Cardiac fibroblast (primary cell): ENCODE results near the gene MRPL55.

Experiments
- DNase-seq, 2 donors: peaks; one replicate each; pipeline versions ENCODE4 v3.0.0 to v3.0.0-alpha.2; 2010; ENCODE audit warnings: low read depth in 2 of 2
- H3K4me3 ChIP-seq, 2 donors: replicated peaks in 1 of 2; 1 replicate in 1 of 2; 2 replicates in 1 of 2; pipeline ENCODE4 v1.5.1; 2011; ENCODE audit warnings: low read depth in 2 of 2, low read length in 2 of 2, mild to moderate bottlenecking in 2 of 2, moderate library complexity in 1 of 2
- TF ChIP-seq, protein P1 (sequence below): IDR thresholded peaks from one replicate; pipeline ENCODE4 v1.5.1; 2011; ENCODE audit warnings: low read depth, mild to moderate bottlenecking, low read length, inconsistent platforms

The MRPL55 gene

DNA sequence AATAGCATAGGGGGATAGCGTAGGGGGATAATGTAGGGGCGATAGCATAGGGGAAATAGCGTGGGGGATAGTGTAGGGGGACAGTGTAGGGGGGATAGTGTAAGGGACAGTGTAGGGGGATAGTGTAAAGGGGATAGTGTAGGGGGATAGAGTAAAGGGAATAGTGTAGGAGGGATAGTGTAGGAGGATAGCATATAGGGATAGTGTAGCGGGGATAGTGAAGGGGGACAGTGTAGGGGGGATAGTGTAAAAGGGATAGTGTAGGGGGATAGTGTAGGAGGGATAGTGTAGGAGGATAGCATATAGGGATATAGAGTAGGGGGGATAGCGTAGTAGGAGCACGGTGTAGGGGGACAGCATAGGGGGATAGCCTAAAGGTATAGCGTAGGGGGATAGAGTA is 40.7 kb downstream of the MRPL55 start:
- no peak for DNase-seq
- H3K4me3 ChIP-seq, result no peak overlapping the region
- TF ChIP-seq, protein P1, sequence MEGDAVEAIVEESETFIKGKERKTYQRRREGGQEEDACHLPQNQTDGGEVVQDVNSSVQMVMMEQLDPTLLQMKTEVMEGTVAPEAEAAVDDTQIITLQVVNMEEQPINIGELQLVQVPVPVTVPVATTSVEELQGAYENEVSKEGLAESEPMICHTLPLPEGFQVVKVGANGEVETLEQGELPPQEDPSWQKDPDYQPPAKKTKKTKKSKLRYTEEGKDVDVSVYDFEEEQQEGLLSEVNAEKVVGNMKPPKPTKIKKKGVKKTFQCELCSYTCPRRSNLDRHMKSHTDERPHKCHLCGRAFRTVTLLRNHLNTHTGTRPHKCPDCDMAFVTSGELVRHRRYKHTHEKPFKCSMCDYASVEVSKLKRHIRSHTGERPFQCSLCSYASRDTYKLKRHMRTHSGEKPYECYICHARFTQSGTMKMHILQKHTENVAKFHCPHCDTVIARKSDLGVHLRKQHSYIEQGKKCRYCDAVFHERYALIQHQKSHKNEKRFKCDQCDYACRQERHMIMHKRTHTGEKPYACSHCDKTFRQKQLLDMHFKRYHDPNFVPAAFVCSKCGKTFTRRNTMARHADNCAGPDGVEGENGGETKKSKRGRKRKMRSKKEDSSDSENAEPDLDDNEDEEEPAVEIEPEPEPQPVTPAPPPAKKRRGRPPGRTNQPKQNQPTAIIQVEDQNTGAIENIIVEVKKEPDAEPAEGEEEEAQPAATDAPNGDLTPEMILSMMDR, result no peak

DNA sequence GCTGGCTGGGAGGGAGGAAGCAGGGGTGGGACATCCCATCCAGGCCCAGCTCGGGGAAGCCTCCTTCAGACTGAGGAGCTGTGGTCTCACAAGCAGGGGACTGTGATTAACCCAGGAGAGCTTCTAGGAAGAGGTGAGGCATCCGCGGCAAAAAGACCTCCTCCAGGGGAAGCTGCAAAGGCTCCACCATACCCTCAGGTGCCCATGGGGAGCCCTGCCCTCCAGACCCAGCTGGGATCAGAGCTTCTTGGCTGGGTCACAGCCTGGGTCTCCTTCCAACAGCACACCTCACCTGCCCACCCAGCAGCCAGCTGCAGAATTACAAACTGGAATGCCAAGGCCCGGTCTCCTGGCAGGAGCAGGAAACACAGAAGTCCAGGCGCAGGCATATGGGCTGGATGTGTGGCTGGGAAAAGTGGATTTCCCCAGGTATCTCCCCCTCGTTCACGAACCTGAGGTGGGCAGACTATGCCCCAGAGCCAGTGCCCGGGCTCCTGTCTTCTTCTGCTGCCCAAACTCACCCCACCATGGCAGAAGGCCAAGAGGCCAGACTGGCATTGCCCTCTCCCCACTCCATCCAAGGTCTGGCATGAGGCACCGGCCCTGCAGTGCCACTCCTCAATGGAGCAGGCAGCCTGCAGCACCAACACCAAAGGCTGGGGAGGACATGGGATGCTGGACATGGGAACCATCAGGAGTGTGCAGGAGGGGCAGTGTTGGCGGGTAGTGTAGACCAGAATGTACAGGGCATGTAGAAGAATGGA is 42.0 kb downstream of the MRPL55 start:
- TF ChIP-seq, protein P1, result no peak
- no peak for DNase-seq
- H3K4me3 ChIP-seq, result no peak overlapping the region

DNA sequence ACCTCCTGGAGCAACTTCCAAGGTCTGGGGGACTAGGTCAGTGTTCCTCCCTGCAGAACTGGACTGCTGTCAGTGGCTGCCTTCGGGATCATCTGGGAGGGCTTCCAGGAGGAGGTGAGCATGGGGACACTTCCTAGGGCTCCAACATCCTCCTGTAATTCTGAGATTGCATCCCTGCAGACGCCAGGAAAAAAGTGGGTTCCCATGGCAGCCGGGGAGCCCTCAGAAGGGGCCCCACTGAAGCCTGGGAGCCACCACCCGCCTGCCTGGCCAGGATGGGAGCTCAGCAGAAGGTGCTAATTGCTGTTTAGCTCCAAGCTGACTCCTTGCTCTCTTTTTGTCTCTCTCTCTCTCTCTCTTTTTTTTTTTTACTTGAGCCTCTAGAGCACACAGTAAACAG is 42.7 kb downstream of the MRPL55 start:
- TF ChIP-seq, protein P1, result no peak
- H3K4me3 ChIP-seq, result no peak overlapping the region
- no peak for DNase-seq

DNA sequence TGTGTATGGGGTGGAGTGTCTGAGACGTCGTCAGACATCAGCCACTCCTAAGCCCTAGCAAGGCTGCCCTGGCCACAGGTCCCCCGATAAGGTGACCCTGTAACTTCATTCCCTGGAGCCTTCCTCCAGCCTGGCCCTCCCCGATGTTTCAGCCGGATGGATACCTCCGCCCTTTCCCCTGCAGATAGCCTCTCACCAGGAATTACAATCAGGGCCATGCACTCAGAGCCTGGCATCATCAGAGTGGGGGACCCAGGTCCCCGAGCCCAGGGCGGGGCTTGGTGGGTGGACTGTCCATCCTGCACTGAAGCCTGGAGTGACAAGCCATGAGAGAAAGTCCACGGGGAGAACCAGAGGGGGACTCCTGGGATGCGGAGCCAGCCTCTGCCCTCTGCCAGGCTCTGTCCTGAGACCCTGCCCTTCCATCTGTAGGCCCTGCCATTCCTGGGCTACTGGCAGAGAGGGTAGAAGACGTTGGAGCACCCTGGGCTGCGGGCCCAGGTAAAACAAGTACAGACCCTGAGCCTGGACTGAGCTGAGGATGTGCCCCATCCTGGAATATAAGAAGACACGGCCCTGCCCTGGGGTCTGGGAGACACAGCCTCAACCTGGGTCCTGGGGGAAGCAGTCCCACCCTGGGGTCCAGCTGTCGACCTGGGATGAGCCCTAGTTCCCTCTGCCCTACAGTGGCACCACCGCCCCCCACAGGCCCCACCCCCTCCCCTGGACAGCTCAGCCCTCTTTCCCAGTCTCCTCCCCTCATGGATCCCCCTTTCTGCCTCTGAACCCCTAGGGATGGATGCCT is 43.4 kb downstream of the MRPL55 start:
- DNase-seq, result no peak
- TF ChIP-seq, protein P1, result no peak
- no peak overlapping the region for H3K4me3 ChIP-seq

DNA sequence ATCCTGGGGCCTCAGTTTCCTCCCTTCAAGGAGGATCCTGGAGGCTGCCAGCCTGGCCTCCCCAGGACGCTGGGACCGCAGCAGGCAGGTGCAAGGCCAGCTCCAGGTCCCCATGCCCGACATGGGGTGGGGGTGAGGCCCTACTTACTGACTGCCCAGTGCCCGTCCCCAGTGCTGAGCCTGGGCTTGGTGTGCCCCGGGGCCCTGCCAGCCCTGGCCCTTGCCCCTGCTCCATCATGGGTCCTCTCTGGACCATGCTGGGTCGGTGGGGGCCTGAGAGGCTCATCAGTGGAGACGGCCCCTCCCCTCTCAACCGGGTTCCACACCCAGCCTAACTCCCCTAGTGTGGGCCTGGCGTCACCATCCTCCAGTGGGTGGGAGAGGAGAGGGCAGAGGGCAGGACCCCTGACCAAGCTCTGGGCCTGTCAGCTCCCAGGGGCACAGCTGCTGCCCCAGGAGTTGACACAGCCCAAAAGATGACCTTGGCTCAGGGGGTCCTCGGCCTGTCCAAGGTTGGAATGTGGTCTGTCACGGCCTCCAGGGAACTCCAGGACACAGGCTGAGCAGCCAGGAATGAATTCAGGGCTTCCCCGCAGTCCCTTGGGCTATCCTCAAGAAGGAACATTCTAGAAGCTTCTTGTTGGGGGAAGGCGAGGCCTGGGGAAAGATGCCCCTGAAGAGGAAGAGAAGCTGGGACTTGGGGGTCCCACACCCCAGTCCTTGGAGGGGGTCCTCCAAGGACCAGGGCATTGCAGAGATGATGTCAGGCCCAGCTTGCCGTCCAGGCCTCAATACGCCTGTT is 44.2 kb downstream of the MRPL55 start:
- DNase-seq, result no peak
- TF ChIP-seq, protein P1, result no peak
- H3K4me3 ChIP-seq, result no peak overlapping the region

DNA sequence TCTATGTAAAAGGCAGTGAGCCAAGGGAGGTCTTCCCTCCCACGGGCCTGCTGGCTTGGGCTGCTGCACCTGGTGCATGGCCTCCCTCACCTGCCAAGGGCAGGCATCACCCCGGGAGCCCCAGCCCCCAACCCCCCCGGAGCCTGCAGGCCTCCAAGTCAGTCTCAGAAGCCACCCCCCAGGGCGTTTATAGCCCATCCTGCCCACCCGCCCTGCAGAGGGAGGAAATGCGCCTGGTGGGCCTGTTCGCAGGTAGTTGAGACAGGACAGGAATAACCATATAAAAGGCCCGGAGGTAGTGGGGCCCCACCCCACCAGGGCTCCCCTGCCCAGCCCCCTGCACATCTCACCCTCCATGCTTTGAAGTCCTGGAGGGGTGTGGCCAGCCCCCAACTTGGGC is 44.8 kb downstream of the MRPL55 start:
- TF ChIP-seq, protein P1, result no peak
- H3K4me3 ChIP-seq, result no peak overlapping the region
- no peak for DNase-seq
